ENCODE data around the gene SLC41A3. TPM values are rescaled to one million over a fixed set of nuclear protein-coding genes. Genes with fewer than 3 reads are reported as not detected.
A peak's percentile ranks its signal among the peaks of the same experiment; 100 is the strongest.
"Not testable (repeated sequence)": the region's sequence is repeated elsewhere in the genome, so short reads cannot be mapped to it uniquely, and the experiment has no call there.

Gene SLC41A3
- total RNA-seq, 2 experiments from 2014 or later: 25.6 to 30.0 TPM

- H3K36me3 Mint-ChIP-seq (ENCODE audit: low read depth): peaks cover 7% of the 10 kb centered on the region
- H3K4me1 Mint-ChIP-seq: no peaks in the 10 kb centered on the region
- POLR2A ChIA-PET: no interaction called here
- no peak for DNase-seq
- no peak overlapping the region for H3K27ac Mint-ChIP-seq
- no peaks in the 10 kb centered on the region for H3K27me3 Mint-ChIP-seq
- H3K4me3 Mint-ChIP-seq: no peak overlapping the region
- H3K9me3 Mint-ChIP-seq: no peaks in the 10 kb centered on the region
- CTCF ChIA-PET: no interaction called here
Measured at GRCh38 chr3:126014252-126014651, 69.7 kb downstream of the SLC41A3 start.

GRCh38 chr3:126013751-126014156, 70.2 kb downstream of the SLC41A3 start:
- DNase-seq: no peak
- H3K36me3 Mint-ChIP-seq (ENCODE audit: low read depth): peaks cover 7% of the 10 kb centered on the region
- no peaks in the 10 kb centered on the region for H3K9me3 Mint-ChIP-seq
- no peaks in the 10 kb centered on the region for H3K4me1 Mint-ChIP-seq
- no peak overlapping the region for H3K27ac Mint-ChIP-seq
- POLR2A ChIA-PET: no interaction called here
- no peak overlapping the region for H3K4me3 Mint-ChIP-seq
- no peaks in the 10 kb centered on the region for H3K27me3 Mint-ChIP-seq
- CTCF ChIA-PET: no interaction called here

- Mint-ChIP-seq H3K36me3 (ENCODE audit: low read depth) (peaks cover 11% of the 10 kb centered on the region), H3K4me3 (no peak overlapping the region), H3K27ac (no peak overlapping the region), H3K4me1 (no peaks in the 10 kb centered on the region), H3K9me3 (no peaks in the 10 kb centered on the region), H3K27me3 (no peaks in the 10 kb centered on the region)
- CTCF ChIA-PET: interaction anchor here (0.5 kb wide), 1 partner anchor 500 kb away, joined by 5 read pairs; no protein-coding TSS in a partner anchor
- POLR2A ChIA-PET: no interaction called here
- no peak for DNase-seq
Measured at GRCh38 chr3:126009181-126009580, 74.7 kb downstream of the SLC41A3 start.

- DNase-seq: no peak
- H3K9me3 Mint-ChIP-seq: no peaks in the 10 kb centered on the region
- ChIA-PET CTCF (no interaction called here), POLR2A (no interaction called here)
- peaks cover 11% of the 10 kb centered on the region for H3K36me3 Mint-ChIP-seq (ENCODE audit: low read depth)
- H3K4me1 Mint-ChIP-seq: no peaks in the 10 kb centered on the region
- H3K4me3 Mint-ChIP-seq: no peak overlapping the region
- H3K27me3 Mint-ChIP-seq: no peaks in the 10 kb centered on the region
- H3K27ac Mint-ChIP-seq: no peak overlapping the region
Measured at GRCh38 chr3:126008219-126008618, 75.7 kb downstream of the SLC41A3 start.

GRCh38 chr3:126005951-126006350, 78.0 kb downstream of the SLC41A3 start:
- peaks cover 6% of the 10 kb centered on the region for H3K36me3 Mint-ChIP-seq (ENCODE audit: low read depth)

GRCh38 chr3:126004692-126005091, 79.2 kb downstream of the SLC41A3 start:
- Mint-ChIP-seq H3K27ac (no peak overlapping the region), H3K36me3 (ENCODE audit: low read depth) (peaks cover 3% of the 10 kb centered on the region), H3K27me3 (peaks cover 2% of the 10 kb centered on the region), H3K4me3 (no peak overlapping the region), H3K4me1 (no peaks in the 10 kb centered on the region), H3K9me3 (no peaks in the 10 kb centered on the region)
- no peak for DNase-seq
- ChIA-PET POLR2A (no interaction called here), CTCF (no interaction called here)

More at GRCh38 chr3:126005951-126006350, 78.0 kb downstream of the SLC41A3 start:
- no peaks in the 10 kb centered on the region for H3K4me1 Mint-ChIP-seq
- no peak overlapping the region for H3K4me3 Mint-ChIP-seq
- ChIA-PET POLR2A (no interaction called here), CTCF (no interaction called here)
- no peak for DNase-seq
- peaks cover 2% of the 10 kb centered on the region for H3K27me3 Mint-ChIP-seq
- H3K9me3 Mint-ChIP-seq: no peaks in the 10 kb centered on the region
- no peak overlapping the region for H3K27ac Mint-ChIP-seq

GRCh38 chr3:126004217-126004616, 79.7 kb downstream of the SLC41A3 start:
- Mint-ChIP-seq H3K9me3 (peaks cover 2% of the 10 kb centered on the region), H3K4me1 (no peaks in the 10 kb centered on the region), H3K27me3 (peaks cover 5% of the 10 kb centered on the region), H3K4me3 (no peak overlapping the region), H3K27ac (no peak overlapping the region), H3K36me3 (ENCODE audit: low read depth) (peaks cover 3% of the 10 kb centered on the region)
- ChIA-PET CTCF (no interaction called here), POLR2A (no interaction called here)
- no peak for DNase-seq

GRCh38 chr3:126003447-126004190, 80.3 kb downstream of the SLC41A3 start:
- H3K27me3 Mint-ChIP-seq: peaks cover 9% of the 10 kb centered on the region
- peaks cover 3% of the 10 kb centered on the region for H3K36me3 Mint-ChIP-seq (ENCODE audit: low read depth)
- no peak overlapping the region for H3K4me3 Mint-ChIP-seq
- H3K4me1 Mint-ChIP-seq: no peaks in the 10 kb centered on the region
- ChIA-PET CTCF (no interaction called here), POLR2A (no interaction called here)
- no peak overlapping the region for H3K27ac Mint-ChIP-seq
- no peak for DNase-seq
- H3K9me3 Mint-ChIP-seq: peaks cover 6% of the 10 kb centered on the region

- H3K4me3 Mint-ChIP-seq: no peak overlapping the region
- H3K4me1 Mint-ChIP-seq: no peaks in the 10 kb centered on the region
- DNase-seq: no peak
- H3K36me3 Mint-ChIP-seq (ENCODE audit: low read depth): no peaks in the 10 kb centered on the region
- POLR2A ChIA-PET: no interaction called here
- H3K27ac Mint-ChIP-seq: no peak overlapping the region
- CTCF ChIA-PET: no interaction called here
- H3K27me3 Mint-ChIP-seq: peaks cover 11% of the 10 kb centered on the region
- H3K9me3 Mint-ChIP-seq: peaks cover 7% of the 10 kb centered on the region
Measured at GRCh38 chr3:126002189-126002588, 81.7 kb downstream of the SLC41A3 start.

- H3K27ac Mint-ChIP-seq; H3K36me3 Mint-ChIP-seq (ENCODE audit: low read depth); CTCF ChIA-PET; DNase-seq; H3K9me3 Mint-ChIP-seq; H3K4me3 Mint-ChIP-seq; POLR2A ChIA-PET; H3K4me1 Mint-ChIP-seq: not testable (repeated sequence)
- H3K27me3 Mint-ChIP-seq: peaks cover 16% of the 10 kb centered on the region
Measured at GRCh38 chr3:125996751-125997150, 87.2 kb downstream of the SLC41A3 start.

- DNase-seq: peak; percentile 68
- ChIA-PET CTCF (interaction anchor here (0.8 to 1.6 kb wide), 2 partner anchors 94 to 144 kb away, joined by 3 to 5 read pairs; partner anchors contain the start of gene SLC41A3), POLR2A (interaction anchor here (0.7 to 1.0 kb wide), 3 partner anchors 17 to 155 kb away, joined by 3 to 4 read pairs (median 3); no protein-coding TSS in a partner anchor)
- Mint-ChIP-seq H3K27ac (peak overlapping the region; percentile 86), H3K27me3 (peaks cover 5% of the 10 kb centered on the region), H3K36me3 (ENCODE audit: low read depth) (no peaks in the 10 kb centered on the region), H3K4me3 (peak overlapping the region; percentile 93), H3K9me3 (peaks cover 3% of the 10 kb centered on the region), H3K4me1 (peaks cover 6% of the 10 kb centered on the region)
Measured at GRCh38 chr3:125990253-125990970, 93.5 kb downstream of the SLC41A3 start.

- POLR2A ChIA-PET; H3K36me3 Mint-ChIP-seq (ENCODE audit: low read depth); DNase-seq: not testable (repeated sequence)
Measured at GRCh38 chr3:125984951-125985350, 99.0 kb downstream of the SLC41A3 start.

GRCh38 chr3:125977104-125977503, 106.8 kb downstream of the SLC41A3 start:
- CTCF ChIA-PET; H3K36me3 Mint-ChIP-seq (ENCODE audit: low read depth); H3K9me3 Mint-ChIP-seq; POLR2A ChIA-PET; H3K27ac Mint-ChIP-seq; H3K4me3 Mint-ChIP-seq; H3K27me3 Mint-ChIP-seq; DNase-seq; H3K4me1 Mint-ChIP-seq: not testable (repeated sequence)

More at GRCh38 chr3:125984951-125985350, 99.0 kb downstream of the SLC41A3 start:
- H3K27me3 Mint-ChIP-seq, H3K4me1 Mint-ChIP-seq, CTCF ChIA-PET, H3K27ac Mint-ChIP-seq, H3K4me3 Mint-ChIP-seq, H3K9me3 Mint-ChIP-seq: not testable (repeated sequence)

GRCh38 chr3:125976003-125976390, 107.9 kb downstream of the SLC41A3 start:
- H3K4me3 Mint-ChIP-seq; H3K4me1 Mint-ChIP-seq; H3K36me3 Mint-ChIP-seq (ENCODE audit: low read depth); CTCF ChIA-PET; DNase-seq; POLR2A ChIA-PET; H3K9me3 Mint-ChIP-seq; H3K27ac Mint-ChIP-seq: not testable (repeated sequence)
- H3K27me3 Mint-ChIP-seq: peaks cover 12% of the 10 kb centered on the region
